T-helper 1 cell treated with Interleukin-12 subunit alpha and Interleukin-12 subunit beta and Interleukin-4 antibody, amounts not matched to agents 30 μg/mL and 1 μg/mL, for 36 hours (primary cell): ENCODE results near the gene TSNAX.
A peak's percentile ranks its signal among the peaks of the same experiment; 100 is the strongest.

ENCODE experiments used
- H3K27ac Mint-ChIP-seq: one replicate; pipeline ENCODE4 v1.8.0; 2021; ENCODE audit warnings: mild to moderate bottlenecking, mixed read lengths
- H3K27me3 Mint-ChIP-seq: one replicate; pipeline ENCODE4 v1.8.0; 2021; ENCODE audit warnings: low read depth, mixed read lengths
- H3K36me3 Mint-ChIP-seq: one replicate; pipeline ENCODE4 v1.8.0; 2021; ENCODE audit warnings: low read depth, mixed read lengths
- H3K4me1 Mint-ChIP-seq: one replicate; pipeline ENCODE4 v1.8.0; 2021; ENCODE audit warnings: low read depth, mixed read lengths
- H3K4me3 Mint-ChIP-seq: one replicate; pipeline ENCODE4 v1.8.0; 2021; ENCODE audit warnings: mild to moderate bottlenecking, moderate library complexity, mixed read lengths
- H3K9me3 Mint-ChIP-seq: one replicate; pipeline ENCODE4 v1.8.0; 2021; ENCODE audit warnings: mixed read lengths

Gene TSNAX

GRCh38 chr1:231611851-231612250 lies 83.4 kb downstream of the TSNAX start:
- Mint-ChIP-seq H3K4me3 (peak overlapping the region; percentile 70), H3K27ac (peak overlapping the region; percentile 90), H3K27me3 (peaks cover 18% of the 10 kb centered on the region), H3K36me3 (peaks cover 25% of the 10 kb centered on the region), H3K4me1 (peaks cover 55% of the 10 kb centered on the region), H3K9me3 (peaks cover 25% of the 10 kb centered on the region)

DNA sequence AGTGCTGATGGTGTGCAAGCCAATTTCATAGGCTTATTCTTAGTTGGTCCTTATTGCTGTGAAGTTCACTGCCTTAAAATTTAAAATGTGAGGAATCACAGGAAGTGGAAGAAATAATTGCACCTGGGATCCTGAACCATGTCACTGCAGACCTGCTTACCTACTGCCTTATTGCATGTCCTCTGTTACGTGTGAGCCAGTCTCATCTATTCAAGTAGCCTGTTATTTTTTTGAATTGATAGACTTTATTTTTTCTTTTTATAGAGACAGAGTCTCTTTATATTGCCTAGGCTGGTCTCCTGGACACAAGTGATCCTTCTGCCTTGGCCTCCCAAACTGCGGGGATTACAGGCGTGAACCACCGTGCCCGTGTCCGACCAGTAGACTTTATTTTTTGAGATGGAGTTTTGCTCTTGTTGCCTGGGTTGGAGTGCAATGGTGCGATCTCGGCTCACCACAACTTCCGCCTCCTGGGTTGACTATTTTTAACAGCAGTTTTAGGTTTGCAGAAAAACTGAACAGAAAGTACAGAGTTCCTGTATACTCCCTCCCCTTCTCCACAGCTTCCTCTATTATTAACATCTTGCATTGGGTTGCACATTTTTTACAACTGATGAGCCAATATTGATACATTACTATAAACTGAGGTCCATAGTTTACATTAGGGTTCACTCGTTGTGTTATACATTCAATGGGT lies 84.1 kb downstream of the TSNAX start:
- H3K4me3 Mint-ChIP-seq = peak overlapping the region; percentile 70
- peaks cover 25% of the 10 kb centered on the region for H3K9me3 Mint-ChIP-seq
- H3K27me3 Mint-ChIP-seq = peaks cover 13% of the 10 kb centered on the region
- peaks cover 53% of the 10 kb centered on the region for H3K4me1 Mint-ChIP-seq
- H3K27ac Mint-ChIP-seq = peak overlapping the region; percentile 90
- H3K36me3 Mint-ChIP-seq = peaks cover 25% of the 10 kb centered on the region

- peaks cover 53% of the 10 kb centered on the region for H3K4me1 Mint-ChIP-seq
- peaks cover 29% of the 10 kb centered on the region for H3K9me3 Mint-ChIP-seq
- peak overlapping the region; percentile 90 for H3K27ac Mint-ChIP-seq
- peak overlapping the region; percentile 70 for H3K4me3 Mint-ChIP-seq
- peaks cover 19% of the 10 kb centered on the region for H3K27me3 Mint-ChIP-seq
- peaks cover 27% of the 10 kb centered on the region for H3K36me3 Mint-ChIP-seq
These were observed 85.2 kb downstream of the TSNAX start for GRCh38 chr1:231613419-231614349.
